NCI-H748 (cell line): ENCODE results near the gene RTN1.
A peak's percentile ranks its signal among the peaks of the same experiment; 100 is the strongest.

Source experiments
- DNase-seq: peaks from one replicate; lab custom pipeline; 2025; ENCODE audit not compliant: unreplicated experiment; lab: John Stamatoyannopoulos, UW

Gene RTN1

DNA sequence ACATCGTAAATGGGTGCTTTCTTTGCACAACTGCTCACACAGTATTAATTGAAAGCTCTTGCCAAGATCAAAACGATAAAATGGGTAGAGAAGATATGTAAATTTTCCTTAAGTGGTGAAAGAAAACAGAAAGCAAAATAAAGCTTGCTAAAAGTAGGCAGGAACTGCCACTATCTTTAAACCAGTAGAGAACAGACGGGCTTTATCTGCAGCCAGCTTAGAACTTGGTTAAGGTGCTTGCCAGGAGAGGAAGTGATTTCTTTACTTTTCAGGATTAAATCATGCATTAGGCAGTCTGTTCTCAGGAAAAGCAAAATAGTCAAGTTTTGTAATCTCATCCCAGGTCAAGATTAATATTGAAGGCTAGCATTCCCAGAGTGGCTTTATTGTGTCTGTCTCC, 237.1 kb downstream of the RTN1 start:
- no peak for DNase-seq

DNA sequence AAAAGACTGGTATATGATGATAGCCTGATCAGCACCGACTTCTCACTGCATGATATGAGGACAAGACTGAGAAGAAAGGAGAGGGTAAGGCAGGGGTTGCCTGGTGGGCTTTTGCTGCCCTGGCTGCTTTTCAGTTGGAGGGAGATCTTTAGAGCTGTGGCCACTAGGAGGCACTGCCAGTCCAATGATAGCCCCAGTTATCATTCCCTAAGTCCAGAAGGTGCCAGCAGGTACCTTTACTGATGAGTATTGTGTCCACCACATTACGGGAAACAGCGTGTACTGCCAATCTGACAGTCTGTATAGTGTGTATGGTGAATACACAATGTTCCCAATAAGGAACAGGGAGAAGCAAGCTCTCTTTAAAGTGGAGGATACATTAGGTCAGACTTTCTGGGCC, 238.2 kb downstream of the RTN1 start:
- DNase-seq, result peak; percentile 77

DNA sequence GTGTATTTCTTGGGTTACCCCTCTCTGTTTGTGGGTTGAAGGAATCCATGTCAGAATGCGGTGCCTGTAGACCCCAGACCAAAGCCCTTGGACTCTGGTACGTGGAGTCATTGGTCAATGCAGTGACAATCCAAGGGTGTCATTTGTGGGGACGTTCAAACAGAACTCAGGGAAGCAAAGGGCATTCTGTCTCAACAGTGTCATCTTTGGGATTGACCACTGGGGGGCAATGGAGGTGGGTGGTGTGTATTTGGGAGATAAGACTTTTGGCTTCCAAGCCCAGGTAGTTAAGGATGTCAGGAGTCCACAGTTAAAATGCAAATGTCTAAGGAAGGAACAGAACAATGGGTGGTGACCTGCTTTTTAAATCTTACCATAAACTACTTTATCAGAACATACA, 239.3 kb downstream of the RTN1 start:
- DNase-seq, result peak; percentile 73

DNA sequence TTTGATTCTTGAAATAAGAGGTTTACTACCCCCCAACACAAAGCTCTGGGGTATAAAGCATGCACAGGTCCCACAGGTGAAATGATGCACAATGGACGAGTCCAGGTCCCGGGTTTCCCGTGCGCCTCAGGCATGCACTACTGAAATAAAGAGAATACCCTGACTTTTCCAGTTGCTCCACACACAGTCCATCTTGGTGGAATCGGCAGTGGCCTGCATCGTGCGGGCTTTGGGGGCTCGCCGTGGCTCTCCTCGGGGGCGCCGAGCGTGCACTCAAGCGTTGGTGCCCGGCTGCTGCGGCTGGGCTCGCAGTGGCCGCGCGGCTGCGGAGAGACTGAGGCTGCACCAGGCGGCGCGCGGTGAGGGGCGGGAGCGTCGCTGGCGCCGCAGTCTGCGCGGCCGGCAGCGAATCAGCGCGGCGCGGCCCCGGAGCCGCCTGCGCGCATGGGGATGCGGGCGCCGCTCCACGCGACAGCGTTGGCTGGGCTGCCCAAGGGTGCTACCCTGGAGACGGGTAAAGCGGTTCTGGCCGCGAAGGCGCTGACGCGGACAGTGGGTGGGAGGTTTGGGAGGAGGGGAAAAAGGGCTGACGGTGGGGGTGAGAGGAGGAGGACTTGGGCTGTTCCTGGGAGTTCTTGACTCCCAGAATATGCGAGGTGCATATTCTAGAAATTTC, 240.2 kb downstream of the RTN1 start:
- peak; percentile 86 for DNase-seq

DNA sequence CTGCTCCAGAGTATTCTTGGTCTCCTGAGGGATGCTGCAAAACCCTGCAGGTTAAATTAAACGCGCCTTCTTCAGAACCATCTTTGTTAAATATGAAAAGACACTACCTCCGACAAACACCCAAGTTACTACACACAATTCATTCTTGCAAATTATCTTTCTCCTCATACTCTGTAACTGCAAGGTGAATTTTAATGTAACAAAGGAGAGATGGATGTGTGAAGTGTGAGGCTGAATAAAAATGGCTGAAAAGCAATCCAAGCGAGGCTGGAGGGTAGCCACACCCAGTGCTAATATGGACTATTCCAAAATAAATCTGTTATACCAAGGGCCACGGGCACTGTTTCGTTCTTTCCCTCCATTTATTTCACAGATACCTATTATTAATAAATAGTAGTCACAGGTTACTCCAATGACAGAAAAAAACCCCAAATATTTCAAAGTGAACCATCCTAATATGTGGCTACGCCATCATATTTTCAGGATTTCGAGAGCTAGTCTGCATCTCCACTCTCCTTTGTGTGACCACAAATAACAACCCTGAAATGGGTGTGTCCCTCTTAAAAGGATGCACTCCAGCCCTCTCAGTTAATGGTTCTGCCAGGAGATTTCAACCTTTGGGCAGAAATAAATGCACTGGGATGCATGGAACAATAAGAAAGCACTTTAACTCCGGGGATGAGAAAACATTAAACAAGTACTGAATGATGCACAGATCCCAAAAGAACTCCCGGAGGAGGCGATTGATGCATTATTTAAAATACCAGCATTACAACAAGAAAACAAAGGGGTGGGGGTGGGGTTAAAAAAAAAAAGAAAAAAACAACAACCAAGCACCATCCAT, 240.9 kb downstream of the RTN1 start:
- peak; percentile 94 for DNase-seq

DNA sequence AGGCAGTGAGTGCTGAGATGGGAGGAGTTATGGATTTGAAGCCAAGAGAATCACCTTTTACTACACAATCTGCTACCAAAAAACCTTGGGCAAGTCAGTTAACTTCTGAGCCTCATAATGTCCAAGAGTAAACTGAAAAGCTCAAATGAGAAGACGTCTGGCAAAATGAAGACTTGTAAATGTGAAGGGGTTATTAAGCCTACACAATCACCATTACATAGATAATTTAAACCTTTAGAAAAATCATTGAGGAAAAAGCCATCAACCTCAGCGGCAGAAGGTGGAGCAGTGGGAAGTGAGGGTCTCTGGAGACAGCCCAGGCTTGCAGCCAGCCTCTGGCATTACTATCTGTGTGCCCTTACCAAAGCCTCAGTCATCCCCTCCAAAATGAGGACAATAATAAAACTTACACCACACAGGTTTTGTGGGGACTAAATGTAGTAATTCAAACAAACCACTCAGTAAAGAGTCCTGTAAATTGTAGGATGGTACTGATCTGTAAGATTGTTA, 243.5 kb downstream of the RTN1 start:
- no peak for DNase-seq

DNA sequence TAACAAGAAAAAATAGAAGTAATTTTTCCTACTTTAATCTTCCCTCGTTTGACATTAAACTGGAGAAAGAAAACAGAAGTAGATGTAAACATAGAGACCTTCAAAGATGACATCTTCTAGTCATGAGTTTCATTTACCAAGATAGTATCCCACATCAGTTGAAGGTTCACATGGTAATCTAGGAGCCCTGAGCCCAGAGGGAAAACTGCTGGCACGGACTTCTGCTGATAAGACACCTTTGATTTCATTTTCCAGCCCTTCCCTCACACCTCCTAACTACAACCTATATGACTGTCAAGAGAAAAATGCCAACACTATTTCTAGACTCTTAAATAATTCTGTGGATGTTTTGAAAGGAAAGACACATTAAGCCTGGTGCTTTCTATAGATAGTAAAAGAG, 247.9 kb downstream of the RTN1 start:
- DNase-seq, result no peak

DNA sequence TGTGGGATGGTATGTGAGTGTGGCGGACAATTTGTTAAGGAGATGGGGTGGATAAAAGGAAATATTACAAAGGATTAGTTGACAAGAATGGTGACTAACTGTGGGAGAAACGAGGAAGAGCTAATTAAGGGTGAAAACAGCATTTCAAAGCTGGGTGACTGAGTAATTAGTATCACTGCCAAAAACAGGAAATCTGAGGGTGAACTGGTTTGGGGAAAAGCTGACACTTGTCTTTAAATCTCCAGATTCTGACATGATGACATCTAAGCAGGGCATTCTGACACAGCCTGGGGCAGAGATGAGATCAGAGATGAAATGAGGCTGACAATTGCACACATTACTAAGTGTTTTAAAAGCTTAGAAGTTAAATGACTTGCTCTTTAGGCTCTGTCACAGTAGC, 251.5 kb downstream of the RTN1 start:
- DNase-seq, result no peak

DNA sequence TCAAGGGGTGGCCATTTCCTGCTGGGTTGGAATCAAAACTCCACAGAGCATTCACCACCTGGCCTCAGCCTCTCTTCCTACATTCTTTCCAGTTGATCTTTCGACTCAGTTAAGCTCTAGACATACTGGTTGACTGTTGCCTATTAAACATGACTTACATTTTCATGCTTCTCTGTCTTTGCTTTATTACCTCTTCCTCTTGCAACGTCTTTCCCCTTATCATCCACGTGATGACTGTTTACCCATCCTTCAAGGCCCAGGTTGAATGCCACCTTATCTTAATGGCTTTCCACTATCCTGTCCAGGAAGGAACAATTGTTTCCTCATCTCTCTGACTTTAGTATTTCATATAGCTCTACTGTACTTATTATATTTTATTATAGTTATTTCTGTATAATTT, 269.5 kb downstream of the RTN1 start:
- DNase-seq, result no peak

DNA sequence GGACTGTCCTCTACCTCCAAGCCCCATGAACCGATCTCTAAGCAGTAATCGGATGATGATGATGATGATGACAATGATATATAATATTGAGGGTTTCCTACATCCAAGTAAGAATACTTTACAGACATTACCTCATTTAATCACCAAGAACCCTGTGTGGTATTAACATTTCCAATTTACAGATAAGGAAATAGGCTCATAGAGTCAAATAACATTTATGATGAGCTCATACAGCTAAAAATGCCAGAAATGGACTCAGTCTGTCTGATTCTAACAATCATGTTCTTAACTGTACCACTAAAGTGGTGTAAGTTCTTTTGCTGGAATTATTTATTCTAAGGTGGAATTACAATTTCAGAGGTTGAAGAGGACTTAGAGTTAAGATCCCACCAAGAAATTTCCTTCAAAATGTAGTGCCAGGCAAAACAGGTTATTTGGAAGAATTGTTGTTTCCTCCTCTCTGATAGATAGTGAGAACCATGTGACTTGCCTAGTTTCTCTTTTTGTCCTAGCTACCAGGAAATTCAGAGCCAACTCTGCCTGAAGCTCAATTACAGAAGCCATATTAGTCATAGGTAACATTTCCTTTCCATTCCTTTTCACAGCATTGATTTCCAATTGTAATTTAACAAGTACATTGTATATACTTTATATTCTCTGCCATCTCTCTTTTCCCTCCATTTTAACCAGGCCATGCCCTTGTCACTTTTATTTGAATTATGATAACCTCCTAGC, 270.2 kb downstream of the RTN1 start:
- DNase-seq, result no peak

DNA sequence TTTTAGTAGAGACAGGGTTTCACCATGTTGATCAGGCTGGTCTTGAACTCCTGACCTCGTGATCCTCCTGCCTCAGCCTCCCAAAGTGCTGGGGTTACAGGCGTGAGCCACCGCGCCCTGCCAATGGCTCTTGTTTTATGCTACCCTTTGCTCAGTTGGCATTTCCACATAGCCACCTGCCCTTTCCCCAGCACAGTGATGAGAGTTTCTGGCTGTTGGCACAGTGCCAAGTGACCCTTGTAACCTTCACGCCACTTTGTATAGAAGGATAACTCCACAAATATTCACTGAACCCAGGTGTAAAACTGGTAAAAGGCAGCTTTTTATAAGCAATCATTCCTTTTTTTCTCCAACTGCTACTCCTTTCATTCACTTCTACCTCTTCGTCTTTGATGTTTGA, 275.5 kb downstream of the RTN1 start:
- DNase-seq, result peak; percentile 35

DNA sequence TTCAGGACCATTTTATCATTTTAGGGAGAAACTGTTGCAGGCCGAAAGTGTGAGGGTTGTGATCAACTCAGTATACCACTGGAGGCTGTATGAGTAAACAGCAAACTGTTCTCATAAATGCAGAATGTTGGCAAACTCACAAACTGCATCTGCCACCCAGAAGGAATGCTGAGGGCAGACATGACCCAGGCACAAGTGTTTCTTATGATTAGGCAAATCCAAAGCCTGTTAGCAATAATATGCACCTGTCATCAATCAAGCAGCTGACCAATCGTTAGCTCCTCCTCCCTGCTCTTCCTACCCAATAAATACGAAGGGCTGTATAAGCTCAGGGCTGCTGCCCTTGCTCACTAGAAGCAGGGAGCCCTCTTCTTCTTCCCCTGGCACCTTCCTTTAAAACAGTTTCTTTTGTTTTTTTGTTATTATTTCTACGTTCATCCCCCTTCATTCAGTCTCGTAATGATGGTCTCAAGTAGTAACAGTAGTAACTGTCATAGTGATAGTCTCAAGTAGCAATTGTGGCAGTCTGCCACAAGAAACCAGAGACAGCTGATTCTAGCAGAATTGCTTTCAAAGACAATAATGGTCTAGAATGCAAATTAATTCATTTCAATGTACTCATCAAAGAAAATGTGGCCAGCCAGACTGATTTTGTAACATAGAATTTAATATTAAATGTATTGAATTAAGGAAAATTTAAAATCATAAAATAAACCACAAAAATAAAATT, 278.8 kb downstream of the RTN1 start:
- DNase-seq, result no peak

DNA sequence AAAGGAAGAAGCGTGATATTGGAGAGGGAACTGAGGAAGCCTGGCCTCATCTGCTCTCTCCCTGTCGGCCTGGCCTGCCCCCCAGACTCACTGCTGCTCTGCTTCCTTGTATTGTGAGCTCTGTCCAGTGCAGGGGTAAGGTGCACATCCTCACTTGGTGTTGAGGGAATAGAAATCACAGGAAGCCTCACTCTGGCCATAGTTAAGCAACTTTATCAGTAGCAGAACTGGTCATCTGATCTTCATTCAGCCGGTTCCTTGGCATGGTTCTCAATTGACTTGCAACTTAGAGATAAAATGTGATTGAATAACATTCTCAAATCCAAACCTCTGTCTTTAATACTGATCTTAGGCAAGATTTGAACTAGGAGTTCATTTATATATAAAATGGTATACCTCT, 282.5 kb downstream of the RTN1 start:
- no peak for DNase-seq

DNA sequence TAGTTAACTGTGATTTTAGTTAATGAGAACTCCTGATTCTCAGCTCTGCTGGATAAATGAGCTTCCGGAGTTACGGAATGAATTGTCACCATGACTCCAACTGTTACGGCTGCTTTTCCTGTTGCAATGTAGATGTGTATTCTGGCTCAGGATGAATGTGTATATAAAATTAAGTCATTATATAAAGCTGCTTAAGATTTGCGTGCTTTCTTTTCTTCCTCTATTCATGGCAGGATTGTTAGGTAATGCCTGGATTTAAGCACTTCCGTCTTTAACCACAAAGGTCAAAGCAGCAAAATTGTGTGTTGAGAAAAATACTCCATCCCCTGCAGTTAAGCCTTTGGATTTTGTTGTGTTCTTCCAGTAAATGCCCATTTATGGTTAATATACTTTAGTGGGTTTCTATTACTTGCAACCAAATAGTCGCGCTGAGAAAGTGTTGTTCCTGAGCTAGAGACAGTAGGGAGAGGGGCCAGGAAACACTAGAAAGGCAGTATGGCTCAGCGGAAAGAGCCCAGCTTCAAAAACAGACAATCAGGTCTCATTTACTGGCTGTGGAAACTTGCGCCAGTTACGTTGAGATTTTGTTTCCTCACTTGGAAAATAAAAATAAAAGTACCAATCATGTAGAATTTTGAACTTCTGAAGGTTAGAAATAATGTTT, 284.6 kb downstream of the RTN1 start:
- DNase-seq, result no peak

DNA sequence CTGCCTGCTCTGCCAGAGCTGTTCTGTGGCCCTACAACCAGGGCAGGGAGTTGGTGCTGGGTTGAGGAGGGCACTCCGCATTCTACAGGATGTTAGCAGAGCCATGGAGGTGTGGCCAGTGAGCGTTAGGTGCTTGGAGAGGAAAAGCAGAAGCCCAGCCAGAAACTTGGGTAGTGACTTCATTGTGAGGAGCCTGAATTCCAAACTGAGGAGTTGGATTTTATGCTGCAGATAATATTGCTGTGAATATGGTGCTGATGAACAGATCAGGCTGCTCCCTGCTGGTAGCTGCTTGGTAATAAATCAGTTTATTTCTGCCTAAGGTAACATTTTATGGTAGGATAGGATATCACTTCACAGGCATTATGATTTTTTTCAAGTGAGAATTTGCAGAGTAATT, 286.8 kb downstream of the RTN1 start:
- no peak for DNase-seq

DNA sequence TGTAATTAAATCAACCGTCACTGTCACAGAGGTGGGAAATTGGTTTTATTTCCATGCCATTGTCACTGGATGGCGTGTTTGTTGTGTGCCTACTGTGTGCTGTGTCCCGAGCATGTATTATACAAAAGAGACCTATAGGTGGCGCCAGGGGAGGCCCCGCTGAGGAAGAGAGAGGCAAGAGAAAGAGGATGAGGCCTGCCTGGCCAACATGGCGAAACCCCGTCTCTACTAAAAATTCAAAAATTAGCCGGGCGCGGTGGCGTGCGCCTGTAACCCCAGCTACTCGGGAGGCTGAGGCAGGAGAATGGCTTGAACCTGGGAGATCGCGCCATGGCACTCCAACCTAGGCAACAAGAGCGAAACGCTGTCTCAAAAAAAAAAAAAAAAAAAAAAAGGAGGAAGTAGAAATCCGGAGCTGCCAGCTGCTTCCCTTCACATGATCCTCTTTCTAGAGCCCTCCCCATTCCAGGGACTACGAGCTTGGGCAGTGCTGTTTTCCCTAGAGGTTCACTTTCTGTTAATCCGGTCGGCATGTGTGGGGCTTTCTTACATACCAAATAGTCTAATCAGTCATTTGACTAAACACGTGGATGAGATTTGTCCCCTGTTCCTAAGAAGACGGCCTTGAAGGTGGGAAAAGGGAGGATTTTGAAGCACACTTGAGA, 287.6 kb downstream of the RTN1 start:
- no peak for DNase-seq

DNA sequence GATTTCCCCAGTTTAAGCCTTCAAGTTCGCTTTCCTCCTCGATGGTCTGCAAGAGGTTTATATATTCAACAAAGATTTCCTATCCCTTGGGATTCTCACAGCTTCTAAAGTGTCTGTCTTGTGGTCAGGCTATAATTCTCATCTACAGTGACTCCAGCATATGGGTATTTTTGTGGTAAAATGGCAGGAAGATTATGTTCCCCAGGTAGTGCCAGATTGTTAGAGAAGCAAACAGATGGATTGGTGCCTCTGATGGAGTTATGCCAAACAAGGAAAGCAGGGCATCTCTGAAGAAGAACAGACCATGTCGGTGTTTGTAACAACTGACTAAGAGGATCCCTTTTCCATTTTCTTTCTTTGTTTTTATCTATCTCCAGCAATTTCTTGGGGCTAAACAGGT, 288.4 kb downstream of the RTN1 start:
- no peak for DNase-seq

DNA sequence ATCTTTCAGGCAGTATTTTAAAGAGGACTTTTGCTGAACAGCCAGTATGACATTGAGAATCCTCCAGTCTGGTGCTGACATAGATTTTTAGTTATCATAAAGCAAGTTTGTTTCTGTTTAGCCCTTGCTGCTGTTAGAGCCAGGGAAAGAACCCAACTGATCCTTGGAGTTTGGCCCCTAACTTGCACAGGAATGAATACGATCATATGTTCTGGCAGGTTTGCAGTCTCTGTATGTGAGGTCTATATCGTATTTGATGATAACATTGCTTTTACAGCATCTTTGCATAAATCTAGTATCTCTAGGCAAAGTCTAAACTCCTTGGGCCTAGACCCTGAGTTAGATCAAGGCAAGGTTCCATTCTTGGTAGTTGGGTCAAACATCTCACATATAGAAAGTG, 289.7 kb downstream of the RTN1 start:
- no peak for DNase-seq

DNA sequence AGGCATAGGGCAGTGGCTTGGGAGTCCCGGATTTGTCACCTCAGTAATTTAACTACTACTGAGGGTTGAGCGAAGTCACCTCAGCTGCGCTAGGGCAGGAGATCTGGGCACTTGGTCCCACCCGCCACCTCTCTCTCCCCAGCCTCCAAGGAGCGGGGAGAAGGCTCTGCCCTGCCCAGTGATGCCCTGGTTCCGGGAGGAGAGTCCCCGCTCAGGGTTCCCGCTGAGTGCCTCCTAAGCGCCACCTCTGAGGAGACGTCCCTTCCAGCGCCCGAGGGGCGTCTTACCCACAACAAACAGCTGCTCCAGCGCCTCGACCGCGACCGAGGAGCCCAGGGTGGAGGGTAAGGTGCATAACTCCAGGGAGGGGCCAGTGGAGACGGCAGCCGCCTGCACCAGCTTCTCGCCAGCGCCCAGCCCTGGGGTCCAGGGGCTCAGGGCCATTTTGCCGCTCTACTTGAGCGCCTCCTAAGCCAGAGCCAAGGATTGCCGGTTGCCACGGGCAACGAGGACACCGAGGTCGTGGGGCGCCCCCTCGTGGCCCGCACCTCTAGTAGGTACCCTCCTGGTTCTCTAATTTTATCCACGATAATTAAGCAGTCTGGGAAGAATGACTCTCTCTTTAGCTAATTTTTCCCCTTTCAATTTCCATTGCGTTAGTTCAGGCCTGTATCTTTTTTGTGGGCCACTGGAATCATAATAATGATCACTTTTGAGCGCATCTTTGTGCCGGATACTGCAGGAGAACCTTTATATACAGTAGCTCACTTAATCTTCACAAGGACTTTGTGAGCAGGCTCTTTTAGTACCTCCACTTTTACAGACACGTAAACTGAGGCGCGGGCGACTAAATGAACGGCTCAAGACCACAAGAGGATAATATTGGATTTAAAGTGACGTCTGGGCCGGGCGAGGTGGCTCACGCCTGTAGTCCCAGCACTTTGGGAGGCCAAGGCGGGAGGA, 294.0 kb downstream of the RTN1 start, which contains the start of gene CCDC175:
CCDC175 (minus strand) TSS at position 481 of the 963 bp plus-strand sequence; CDS start at position 444, 37 bp downstream.
- DNase-seq, result peak; percentile 98
